ENCODE data around the gene LACC1. TPM values are rescaled to one million over a fixed set of nuclear protein-coding genes. Genes with fewer than 3 reads are reported as not detected.

LACC1 gene
- total RNA-seq, 2 donors from 2014 or later: 6.1 to 12.5 TPM

GRCh38 chr13:43846496-43847158, 33.1 kb upstream of the LACC1 start:
- no peak for ATAC-seq (ENCODE audit: insufficient number of reproducible peaks, low FRiP score, low read depth)

GRCh38 chr13:43848001-43848649, 31.6 kb upstream of the LACC1 start:
- Histone ChIP-seq H3K27ac (peak overlapping the region in 1 of 2 donors; percentile 8), H3K4me1 (ENCODE audit: control insufficient read depth in 1 of 2, low read depth in 2 of 2) (peaks cover 3 to 25% of the 10 kb centered on the region in 2 donors), H3K9me3 (peaks cover 23% of the 10 kb centered on the region), H3K36me3 (no peaks in the 10 kb centered on the region), H3K27me3 (replicated peaks; ENCODE audit: insufficient read depth) (no peaks in the 10 kb centered on the region), H3K4me3 (no peak overlapping the region)
- no peak for DNase-seq (ENCODE audit: low spot score)
- ATAC-seq (ENCODE audit: insufficient number of reproducible peaks, low FRiP score, low read depth): no peak
- no peak for TF ChIP-seq CTCF (IDR thresholded peaks at IDR 0.05)

More at GRCh38 chr13:43846496-43847158, 33.1 kb upstream of the LACC1 start:
- no peak overlapping the region for H3K27ac ChIP-seq
- peaks cover 3 to 25% of the 10 kb centered on the region in 2 donors for H3K4me1 ChIP-seq (ENCODE audit: control insufficient read depth in 1 of 2, low read depth in 2 of 2)
- no peak overlapping the region for H3K4me3 ChIP-seq
- H3K36me3 ChIP-seq: no peaks in the 10 kb centered on the region
- peaks cover 12% of the 10 kb centered on the region for H3K9me3 ChIP-seq
- no peak for TF ChIP-seq CTCF (IDR thresholded peaks at IDR 0.05)
- DNase-seq (ENCODE audit: low spot score): no peak
- H3K27me3 ChIP-seq (replicated peaks; ENCODE audit: insufficient read depth): no peaks in the 10 kb centered on the region

GRCh38 chr13:43850873-43851272, 28.8 kb upstream of the LACC1 start:
- ATAC-seq (ENCODE audit: insufficient number of reproducible peaks, low FRiP score, low read depth) (no peak), DNase-seq (ENCODE audit: low spot score) (no peak)
- no peak overlapping the region for H3K27ac ChIP-seq
- TF ChIP-seq CTCF (IDR thresholded peaks at IDR 0.05): no peak
- H3K27me3 ChIP-seq (replicated peaks; ENCODE audit: insufficient read depth): no peaks in the 10 kb centered on the region
- H3K4me3 ChIP-seq: no peak overlapping the region
- no peaks in the 10 kb centered on the region for H3K36me3 ChIP-seq
- peaks cover 35% of the 10 kb centered on the region for H3K9me3 ChIP-seq
- peaks cover 3 to 25% of the 10 kb centered on the region in 2 donors for H3K4me1 ChIP-seq (ENCODE audit: control insufficient read depth in 1 of 2, low read depth in 2 of 2)

GRCh38 chr13:43852923-43853404, 26.7 kb upstream of the LACC1 start:
- H3K9me3 ChIP-seq: peaks cover 35% of the 10 kb centered on the region
- no peaks in the 10 kb centered on the region for H3K27me3 ChIP-seq (replicated peaks; ENCODE audit: insufficient read depth)
- no peak for TF ChIP-seq CTCF (IDR thresholded peaks at IDR 0.05)
- H3K36me3 ChIP-seq: no peaks in the 10 kb centered on the region
- ATAC-seq (ENCODE audit: insufficient number of reproducible peaks, low FRiP score, low read depth) (no peak), DNase-seq (ENCODE audit: low spot score) (no peak)
- H3K4me3 ChIP-seq: no peak overlapping the region
- H3K4me1 ChIP-seq (ENCODE audit: control insufficient read depth in 1 of 2, low read depth in 2 of 2): peaks cover 0 to 18% of the 10 kb centered on the region in 2 donors
- H3K27ac ChIP-seq: no peak overlapping the region

GRCh38 chr13:43861863-43862262, 17.8 kb upstream of the LACC1 start:
- H3K27me3 ChIP-seq (replicated peaks; ENCODE audit: insufficient read depth): no peaks in the 10 kb centered on the region
- peaks cover 6% of the 10 kb centered on the region for H3K36me3 ChIP-seq
- no peak for DNase-seq (ENCODE audit: low spot score)
- no peaks in the 10 kb centered on the region for H3K4me1 ChIP-seq (ENCODE audit: control insufficient read depth in 1 of 2, low read depth in 2 of 2)
- TF ChIP-seq CTCF (IDR thresholded peaks at IDR 0.05): no peak
- ATAC-seq (ENCODE audit: insufficient number of reproducible peaks, low FRiP score, low read depth): no peak
- H3K27ac ChIP-seq: no peak overlapping the region
- no peak overlapping the region for H3K4me3 ChIP-seq
- H3K9me3 ChIP-seq: no peaks in the 10 kb centered on the region

All from thoracic aorta (tissue), 2 donors.